ENCODE data around the gene FOXA3. TPM values are rescaled to one million over a fixed set of nuclear protein-coding genes. Genes with fewer than 3 reads are reported as not detected.

Gene FOXA3
- total RNA-seq, 2 experiments from 2014 or later: not detected

- Histone ChIP-seq H3K4me3 (ENCODE audit: low read length) (no peak overlapping the region), H3K4me1 (ENCODE audit: insufficient read depth, low read length) (peaks cover 26% of the 10 kb centered on the region), H3K9me3 (ENCODE audit: control insufficient read depth in 1 of 2, insufficient read depth in 1 of 2, low read length in 2 of 2) (no peaks in the 10 kb centered on the region), H3K27ac (ENCODE audit: low read depth in 1 of 2, low read length in 2 of 2) (no peak overlapping the region), H3K36me3 (ENCODE audit: insufficient read depth, low read length) (peaks cover 19% of the 10 kb centered on the region), H3K27me3 (ENCODE audit: control insufficient read depth in 1 of 2, insufficient read depth in 2 of 2, low read length in 2 of 2) (no peaks in the 10 kb centered on the region)
- no peak for ATAC-seq (ENCODE audit: poor library complexity)
- POLR2A ChIA-PET: no interaction called here
- CTCF ChIA-PET: no interaction called here
- TF ChIP-seq, protein P1, sequence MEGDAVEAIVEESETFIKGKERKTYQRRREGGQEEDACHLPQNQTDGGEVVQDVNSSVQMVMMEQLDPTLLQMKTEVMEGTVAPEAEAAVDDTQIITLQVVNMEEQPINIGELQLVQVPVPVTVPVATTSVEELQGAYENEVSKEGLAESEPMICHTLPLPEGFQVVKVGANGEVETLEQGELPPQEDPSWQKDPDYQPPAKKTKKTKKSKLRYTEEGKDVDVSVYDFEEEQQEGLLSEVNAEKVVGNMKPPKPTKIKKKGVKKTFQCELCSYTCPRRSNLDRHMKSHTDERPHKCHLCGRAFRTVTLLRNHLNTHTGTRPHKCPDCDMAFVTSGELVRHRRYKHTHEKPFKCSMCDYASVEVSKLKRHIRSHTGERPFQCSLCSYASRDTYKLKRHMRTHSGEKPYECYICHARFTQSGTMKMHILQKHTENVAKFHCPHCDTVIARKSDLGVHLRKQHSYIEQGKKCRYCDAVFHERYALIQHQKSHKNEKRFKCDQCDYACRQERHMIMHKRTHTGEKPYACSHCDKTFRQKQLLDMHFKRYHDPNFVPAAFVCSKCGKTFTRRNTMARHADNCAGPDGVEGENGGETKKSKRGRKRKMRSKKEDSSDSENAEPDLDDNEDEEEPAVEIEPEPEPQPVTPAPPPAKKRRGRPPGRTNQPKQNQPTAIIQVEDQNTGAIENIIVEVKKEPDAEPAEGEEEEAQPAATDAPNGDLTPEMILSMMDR (IDR thresholded peaks at IDR 0.05): no peak
- H3K27me3 Mint-ChIP-seq: no peaks in the 10 kb centered on the region
- peaks cover 50% of the 10 kb centered on the region for H3K36me3 Mint-ChIP-seq (ENCODE audit: low read depth)
- intact Hi-C loops (cut with DNase I, micrococcal nuclease): no loop called here
- H3K27ac Mint-ChIP-seq: no peak overlapping the region
- H3K9me3 Mint-ChIP-seq: no peaks in the 10 kb centered on the region
- peaks cover 28% of the 10 kb centered on the region for H3K4me1 Mint-ChIP-seq (ENCODE audit: low read depth)
- H3K4me3 Mint-ChIP-seq: no peak overlapping the region
- no peak for DNase-seq
These were observed 35.1 kb downstream of the FOXA3 start for GRCh38 chr19:45899253-45899652.

GRCh38 chr19:45899919-45900589 lies 35.9 kb downstream of the FOXA3 start:
- TF ChIP-seq, protein P1 (IDR thresholded peaks at IDR 0.05): no peak
- intact Hi-C loops (cut with DNase I, micrococcal nuclease): loop anchor here in 1 of 2 experiments (5.0 to 10.0 kb wide), 3 partner anchors 38 to 715 kb away; partner anchors contain the start of genes CCDC61, FOXA3 and SYMPK
- H3K9me3 Mint-ChIP-seq: no peaks in the 10 kb centered on the region
- H3K36me3 ChIP-seq (ENCODE audit: insufficient read depth, low read length): peaks cover 15% of the 10 kb centered on the region
- ChIA-PET CTCF (interaction anchor here (0.6 kb wide), 1 partner anchor 506 kb away, joined by 3 read pairs; no protein-coding TSS in a partner anchor), POLR2A (no interaction called here)
- peaks cover 26% of the 10 kb centered on the region for H3K4me1 ChIP-seq (ENCODE audit: insufficient read depth, low read length)
- DNase-seq: no peak
- H3K36me3 Mint-ChIP-seq (ENCODE audit: low read depth): peaks cover 47% of the 10 kb centered on the region
- no peaks in the 10 kb centered on the region for H3K9me3 ChIP-seq (ENCODE audit: control insufficient read depth in 1 of 2, insufficient read depth in 1 of 2, low read length in 2 of 2)
- H3K27me3 Mint-ChIP-seq: no peaks in the 10 kb centered on the region
- H3K27ac ChIP-seq (ENCODE audit: low read depth in 1 of 2, low read length in 2 of 2): no peak overlapping the region
- H3K4me3 ChIP-seq (ENCODE audit: low read length): no peak overlapping the region
- ATAC-seq (ENCODE audit: poor library complexity): no peak
- no peaks in the 10 kb centered on the region for H3K27me3 ChIP-seq (ENCODE audit: control insufficient read depth in 1 of 2, insufficient read depth in 2 of 2, low read length in 2 of 2)
- peak overlapping the region; percentile 33 for H3K27ac Mint-ChIP-seq
- H3K4me1 Mint-ChIP-seq (ENCODE audit: low read depth): peaks cover 28% of the 10 kb centered on the region
- peak overlapping the region; percentile 67 for H3K4me3 Mint-ChIP-seq

GRCh38 chr19:45900738-45901431 lies 36.8 kb downstream of the FOXA3 start:
- H3K4me3 Mint-ChIP-seq: peak overlapping the region; percentile 67
- Histone ChIP-seq H3K4me3 (ENCODE audit: low read length) (peak overlapping the region; percentile 39), H3K27ac (ENCODE audit: low read depth in 1 of 2, low read length in 2 of 2) (no peak overlapping the region), H3K9me3 (ENCODE audit: control insufficient read depth in 1 of 2, insufficient read depth in 1 of 2, low read length in 2 of 2) (no peaks in the 10 kb centered on the region), H3K36me3 (ENCODE audit: insufficient read depth, low read length) (peaks cover 10% of the 10 kb centered on the region), H3K27me3 (ENCODE audit: control insufficient read depth in 1 of 2, insufficient read depth in 2 of 2, low read length in 2 of 2) (no peaks in the 10 kb centered on the region), H3K4me1 (ENCODE audit: insufficient read depth, low read length) (peaks cover 26% of the 10 kb centered on the region)
- TF ChIP-seq, protein P1 (IDR thresholded peaks at IDR 0.05): no peak
- H3K4me1 Mint-ChIP-seq (ENCODE audit: low read depth): peaks cover 28% of the 10 kb centered on the region
- intact Hi-C loops (cut with DNase I, micrococcal nuclease): loop anchor here in 1 of 2 experiments (1.0 to 10.0 kb wide), 4 partner anchors 12 to 716 kb away; partner anchors contain the start of genes CCDC61, FOXA3 and SYMPK
- DNase-seq: no peak
- CTCF ChIA-PET: interaction anchor here (0.6 kb wide), 1 partner anchor 505 kb away, joined by 3 read pairs; no protein-coding TSS in a partner anchor
- no peak for ATAC-seq (ENCODE audit: poor library complexity)
- no peaks in the 10 kb centered on the region for H3K27me3 Mint-ChIP-seq
- POLR2A ChIA-PET: interaction anchor here (3.6 kb wide), 1 partner anchor 15 kb away, joined by 44 read pairs; the partner anchor contains the start of gene IRF2BP1
- no peaks in the 10 kb centered on the region for H3K9me3 Mint-ChIP-seq
- peaks cover 40% of the 10 kb centered on the region for H3K36me3 Mint-ChIP-seq (ENCODE audit: low read depth)
- H3K27ac Mint-ChIP-seq: no peak overlapping the region
